Adipocyte (in vitro differentiated cells): Measurements from ENCODE around the gene WASF2.
"Not testable (repeated sequence)": the region's sequence is repeated elsewhere in the genome, so short reads cannot be mapped to it uniquely, and the experiment has no call there.

Experiments used
- DNase-seq: peaks from one replicate; pipeline ENCODE4 v3.0.0-alpha.2; 2015; ENCODE audit warnings: low read depth
- H3K27me3 ChIP-seq: replicated peaks from 2 replicates; pipeline ENCODE4 v1.7.0; 2013; ENCODE audit warnings: mild to moderate bottlenecking, low read length, moderate library complexity; ENCODE audit not compliant: control insufficient read depth, insufficient read depth
- H3K36me3 ChIP-seq: 2 replicates; pipeline ENCODE4 v1.7.0; 2013; ENCODE audit warnings: low read length, mild to moderate bottlenecking, moderate library complexity; ENCODE audit not compliant: control insufficient read depth, insufficient read depth, severe bottlenecking
- H3K4me1 ChIP-seq: 2 replicates; pipeline ENCODE4 v1.7.0; 2013; ENCODE audit warnings: mild to moderate bottlenecking, low read length, moderate library complexity; ENCODE audit not compliant: control insufficient read depth, insufficient read depth
- H3K4me3 ChIP-seq: 2 replicates; pipeline ENCODE4 v1.7.0; 2013; ENCODE audit warnings: mild to moderate bottlenecking, low read length, moderate library complexity
- H3K9ac ChIP-seq: 2 replicates; pipeline ENCODE4 v1.7.0; 2013; ENCODE audit warnings: mild to moderate bottlenecking, low read length, moderate library complexity
- H3K9me3 ChIP-seq: 2 replicates; pipeline ENCODE4 v1.7.0; 2013; ENCODE audit warnings: mild to moderate bottlenecking, low read length, moderate library complexity; ENCODE audit not compliant: control insufficient read depth

The WASF2 gene

GRCh38 chr1:27410709-27411108, 79.3 kb downstream of the WASF2 start:
- no peak for DNase-seq
- no peak overlapping the region for H3K4me3 ChIP-seq
- H3K36me3 ChIP-seq, result peaks cover 85% of the 10 kb centered on the region

GRCh38 chr1:27409669-27410068, 80.3 kb downstream of the WASF2 start:
- no peak for DNase-seq
- H3K36me3 ChIP-seq, result peaks cover 75% of the 10 kb centered on the region
- no peak overlapping the region for H3K4me3 ChIP-seq
- H3K27me3 ChIP-seq, result no peaks in the 10 kb centered on the region
- peaks cover 41% of the 10 kb centered on the region for H3K4me1 ChIP-seq
- H3K9ac ChIP-seq, result no peak overlapping the region
- no peaks in the 10 kb centered on the region for H3K9me3 ChIP-seq

More at GRCh38 chr1:27410709-27411108, 79.3 kb downstream of the WASF2 start:
- no peaks in the 10 kb centered on the region for H3K27me3 ChIP-seq
- H3K4me1 ChIP-seq, result peaks cover 41% of the 10 kb centered on the region
- H3K9ac ChIP-seq, result no peak overlapping the region
- no peaks in the 10 kb centered on the region for H3K9me3 ChIP-seq

GRCh38 chr1:27408151-27408550, 81.8 kb downstream of the WASF2 start:
- H3K4me1 ChIP-seq, result peaks cover 42% of the 10 kb centered on the region
- H3K9ac ChIP-seq, result no peak overlapping the region
- no peak overlapping the region for H3K4me3 ChIP-seq
- H3K9me3 ChIP-seq, result no peaks in the 10 kb centered on the region
- DNase-seq, result no peak
- peaks cover 59% of the 10 kb centered on the region for H3K36me3 ChIP-seq
- no peaks in the 10 kb centered on the region for H3K27me3 ChIP-seq

- not testable (repeated sequence) for H3K9ac ChIP-seq, H3K9me3 ChIP-seq, H3K27me3 ChIP-seq, DNase-seq, H3K4me3 ChIP-seq
- Histone ChIP-seq H3K4me1 (peaks cover 45% of the 10 kb centered on the region), H3K36me3 (peaks cover 46% of the 10 kb centered on the region)
These were observed 83.2 kb downstream of the WASF2 start for GRCh38 chr1:27406791-27407190.

- DNase-seq, result no peak
- Histone ChIP-seq H3K9ac (peak overlapping the region; percentile 76), H3K4me1 (peaks cover 50% of the 10 kb centered on the region), H3K4me3 (no peak overlapping the region), H3K27me3 (no peaks in the 10 kb centered on the region), H3K9me3 (no peaks in the 10 kb centered on the region), H3K36me3 (peaks cover 42% of the 10 kb centered on the region)
These were observed 83.6 kb downstream of the WASF2 start for GRCh38 chr1:27406362-27406680.

- DNase-seq, H3K27me3 ChIP-seq, H3K4me3 ChIP-seq, H3K9me3 ChIP-seq: not testable (repeated sequence)
- peak overlapping the region; percentile 76 for H3K9ac ChIP-seq
- peaks cover 37% of the 10 kb centered on the region for H3K36me3 ChIP-seq
- H3K4me1 ChIP-seq, result peaks cover 55% of the 10 kb centered on the region
These were observed 84.2 kb downstream of the WASF2 start for GRCh38 chr1:27405598-27406361.

- no peaks in the 10 kb centered on the region for H3K9me3 ChIP-seq
- DNase-seq, result no peak
- H3K36me3 ChIP-seq, result peaks cover 30% of the 10 kb centered on the region
- H3K4me3 ChIP-seq, result no peak overlapping the region
- H3K9ac ChIP-seq, result peak overlapping the region; percentile 76
- peaks cover 62% of the 10 kb centered on the region for H3K4me1 ChIP-seq
- no peaks in the 10 kb centered on the region for H3K27me3 ChIP-seq
These were observed 84.9 kb downstream of the WASF2 start for GRCh38 chr1:27405074-27405473.

- peak overlapping the region; percentile 76 for H3K9ac ChIP-seq
- no peaks in the 10 kb centered on the region for H3K9me3 ChIP-seq
- H3K4me1 ChIP-seq, result peaks cover 73% of the 10 kb centered on the region
- H3K4me3 ChIP-seq, result peak overlapping the region; percentile 40
- no peaks in the 10 kb centered on the region for H3K27me3 ChIP-seq
- H3K36me3 ChIP-seq, result peaks cover 22% of the 10 kb centered on the region
- DNase-seq, result no peak
These were observed 86.0 kb downstream of the WASF2 start for GRCh38 chr1:27403931-27404330.

GRCh38 chr1:27403065-27403726, 86.8 kb downstream of the WASF2 start:
- peak overlapping the region; percentile 40 for H3K4me3 ChIP-seq
- H3K27me3 ChIP-seq, result no peaks in the 10 kb centered on the region
- DNase-seq, result peak; percentile 42
- H3K36me3 ChIP-seq, result peaks cover 15% of the 10 kb centered on the region
- H3K4me1 ChIP-seq, result peaks cover 73% of the 10 kb centered on the region
- peak overlapping the region; percentile 76 for H3K9ac ChIP-seq
- no peaks in the 10 kb centered on the region for H3K9me3 ChIP-seq

- H3K9me3 ChIP-seq, result no peaks in the 10 kb centered on the region
- peaks cover 73% of the 10 kb centered on the region for H3K4me1 ChIP-seq
- H3K4me3 ChIP-seq, result no peak overlapping the region
- peak overlapping the region; percentile 76 for H3K9ac ChIP-seq
- peaks cover 6% of the 10 kb centered on the region for H3K36me3 ChIP-seq
- H3K27me3 ChIP-seq, result no peaks in the 10 kb centered on the region
- peak; percentile 72 for DNase-seq
These were observed 87.6 kb downstream of the WASF2 start for GRCh38 chr1:27402349-27402754.

GRCh38 chr1:27400963-27401341, 89.0 kb downstream of the WASF2 start:
- no peaks in the 10 kb centered on the region for H3K27me3 ChIP-seq
- no peak overlapping the region for H3K4me3 ChIP-seq
- no peak for DNase-seq
- peaks cover 68% of the 10 kb centered on the region for H3K4me1 ChIP-seq
- H3K36me3 ChIP-seq, result no peaks in the 10 kb centered on the region
- no peak overlapping the region for H3K9ac ChIP-seq
- H3K9me3 ChIP-seq, result no peaks in the 10 kb centered on the region
